Fibroblast of upper back skin (primary cell): ENCODE results near the gene HLA-DRB5.
"Not testable (repeated sequence)": the region's sequence is repeated elsewhere in the genome, so short reads cannot be mapped to it uniquely, and the experiment has no call there.

Experiments
- DNase-seq: peaks from one replicate; pipeline ENCODE4 v3.0.0-alpha.2; 2013

The HLA-DRB5 gene

DNA sequence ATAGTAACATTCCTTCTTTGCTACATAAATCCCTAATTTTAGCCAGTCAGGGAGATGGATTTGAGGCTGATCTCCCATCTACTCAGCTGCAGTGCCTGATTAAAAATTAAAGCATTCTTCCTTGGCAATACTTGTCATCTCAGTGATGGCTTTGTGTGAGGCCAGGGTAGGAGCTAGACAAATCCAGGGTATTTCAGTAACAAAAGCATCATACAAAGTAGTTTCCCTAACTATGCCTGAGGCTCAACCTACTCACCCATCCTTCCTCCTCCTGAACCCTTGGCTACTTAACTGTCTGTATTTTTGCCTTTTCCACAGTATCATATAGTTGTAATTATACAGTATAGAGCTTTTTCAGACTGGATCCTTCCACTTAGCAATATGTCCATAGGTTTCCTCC, 37.7 kb downstream of the HLA-DRB5 start:
- DNase-seq: no peak

DNA sequence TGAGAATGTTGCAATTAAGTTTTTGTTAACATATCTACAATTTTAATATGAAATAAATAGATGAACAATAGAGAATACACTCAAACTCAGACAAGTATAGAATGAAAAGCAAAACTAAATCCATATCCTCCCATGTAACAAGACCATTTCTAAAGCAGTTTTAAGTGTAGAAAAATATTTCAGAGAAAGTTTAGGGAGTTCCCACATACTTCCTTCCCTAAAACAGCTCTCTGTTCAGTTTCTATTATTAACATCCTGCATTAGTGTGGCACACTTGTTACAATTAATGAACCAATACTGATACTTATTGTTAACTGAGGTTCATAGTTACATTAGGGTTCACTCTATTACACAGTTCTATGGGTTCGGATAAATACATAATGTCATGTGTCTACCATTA, 38.4 kb downstream of the HLA-DRB5 start:
- no peak for DNase-seq

DNA sequence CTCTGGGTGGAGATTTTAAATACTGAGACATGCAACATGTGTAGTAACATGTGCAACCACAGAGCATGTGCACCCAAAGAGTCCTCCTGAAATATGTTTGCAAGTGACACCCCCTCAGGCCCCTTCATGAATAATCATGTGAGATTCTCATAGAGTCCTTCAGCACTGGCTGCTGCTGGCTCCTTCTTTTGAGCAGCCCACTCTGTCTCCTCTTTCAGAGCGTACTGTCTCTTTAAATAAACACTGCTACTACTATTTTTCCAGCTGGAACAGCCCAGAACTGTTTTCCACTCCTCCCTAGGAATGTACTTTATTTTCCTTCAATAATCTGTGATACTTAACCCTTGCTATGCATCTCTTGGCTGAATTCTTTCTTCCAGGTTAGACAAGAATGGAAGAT, 42.0 kb downstream of the HLA-DRB5 start:
- DNase-seq: no peak

DNA sequence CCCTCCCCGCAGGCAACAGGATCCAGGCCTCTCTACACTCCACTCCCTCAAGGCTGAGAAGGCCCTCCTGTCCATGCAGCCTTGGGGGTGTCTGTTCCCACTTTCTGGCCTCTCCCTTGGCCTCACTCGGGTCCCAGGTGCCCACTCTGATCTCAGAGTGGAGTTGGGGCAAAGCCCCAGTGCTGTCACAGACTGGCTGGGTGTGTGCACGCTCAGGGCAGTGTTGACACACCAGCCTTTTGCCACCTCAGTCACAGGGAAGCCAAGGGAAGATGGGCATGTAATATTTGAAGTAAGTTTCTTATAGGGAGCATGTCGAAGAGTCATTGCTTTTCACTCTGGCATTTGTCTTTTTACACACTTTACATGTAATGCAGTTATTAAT, 45.5 kb downstream of the HLA-DRB5 start:
- DNase-seq: no peak

DNA sequence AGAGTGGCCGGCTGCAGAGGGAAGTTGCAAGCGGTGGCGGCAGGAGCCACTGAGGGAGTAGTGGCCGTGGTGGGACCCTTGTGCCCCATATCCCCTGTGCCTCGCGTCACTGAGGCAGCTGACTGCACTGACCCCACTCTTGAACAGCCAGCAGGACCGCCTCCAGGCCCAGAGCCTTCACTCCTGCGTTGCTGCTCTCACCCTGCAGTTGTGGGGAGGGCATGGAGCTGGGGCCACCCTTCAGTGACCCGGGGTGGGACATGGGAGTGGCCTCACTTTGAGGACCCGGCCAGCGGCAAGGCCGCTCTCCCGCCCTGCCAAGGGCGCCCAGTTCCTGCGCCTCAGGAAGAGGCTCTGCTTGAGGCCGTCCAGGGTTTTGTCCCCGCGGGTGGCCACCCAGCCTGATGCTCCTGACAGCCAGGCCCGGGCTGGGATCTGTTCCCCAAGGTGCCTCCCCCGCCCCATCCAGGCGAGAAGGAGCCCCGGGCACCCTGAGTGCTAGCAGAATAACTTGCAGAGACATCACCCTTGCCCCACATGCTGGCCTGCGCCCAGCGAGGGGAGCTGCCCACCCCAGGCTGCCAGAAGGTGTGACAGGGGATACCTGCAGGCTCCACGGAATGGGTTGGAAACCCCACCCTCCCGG, 46.0 kb downstream of the HLA-DRB5 start:
- DNase-seq: no peak

DNA sequence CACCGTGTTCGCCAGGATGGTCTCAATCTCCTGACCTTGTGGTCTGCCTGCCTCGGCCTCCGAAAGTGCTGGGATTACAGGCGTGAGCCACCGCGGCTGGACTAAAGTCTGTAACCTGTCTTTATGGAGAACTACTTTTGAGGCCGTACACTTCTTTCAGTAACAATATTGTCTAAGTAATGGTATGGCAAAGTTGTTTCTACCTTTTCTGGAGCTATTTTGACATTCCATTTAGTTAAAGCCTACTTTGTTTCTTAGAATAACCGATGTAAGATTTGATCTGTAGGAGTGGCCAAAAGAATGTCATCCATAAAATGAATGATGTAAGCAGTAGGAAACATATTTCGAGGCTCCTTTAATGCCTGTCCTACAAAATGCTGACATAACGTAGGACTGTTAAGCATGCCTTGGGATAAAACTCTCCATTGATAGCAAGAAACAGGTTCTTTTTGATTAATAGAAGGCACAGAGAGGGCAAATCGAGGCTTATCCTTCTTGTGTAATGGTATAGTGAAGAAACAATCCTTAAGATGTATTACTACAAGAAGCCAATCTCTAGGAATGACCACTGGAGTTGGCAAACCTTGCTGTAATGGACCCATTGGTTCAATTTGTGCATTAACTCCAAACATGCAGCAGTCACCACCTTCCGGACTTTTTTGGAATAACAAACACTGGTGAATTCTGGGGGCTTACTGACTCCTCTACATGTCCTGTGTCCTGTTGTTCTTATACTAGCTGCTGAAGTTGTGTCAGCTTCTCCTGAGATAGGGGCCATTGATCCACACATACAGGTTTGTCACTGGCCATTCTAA, 54.5 kb downstream of the HLA-DRB5 start:
- DNase-seq: no peak

DNA sequence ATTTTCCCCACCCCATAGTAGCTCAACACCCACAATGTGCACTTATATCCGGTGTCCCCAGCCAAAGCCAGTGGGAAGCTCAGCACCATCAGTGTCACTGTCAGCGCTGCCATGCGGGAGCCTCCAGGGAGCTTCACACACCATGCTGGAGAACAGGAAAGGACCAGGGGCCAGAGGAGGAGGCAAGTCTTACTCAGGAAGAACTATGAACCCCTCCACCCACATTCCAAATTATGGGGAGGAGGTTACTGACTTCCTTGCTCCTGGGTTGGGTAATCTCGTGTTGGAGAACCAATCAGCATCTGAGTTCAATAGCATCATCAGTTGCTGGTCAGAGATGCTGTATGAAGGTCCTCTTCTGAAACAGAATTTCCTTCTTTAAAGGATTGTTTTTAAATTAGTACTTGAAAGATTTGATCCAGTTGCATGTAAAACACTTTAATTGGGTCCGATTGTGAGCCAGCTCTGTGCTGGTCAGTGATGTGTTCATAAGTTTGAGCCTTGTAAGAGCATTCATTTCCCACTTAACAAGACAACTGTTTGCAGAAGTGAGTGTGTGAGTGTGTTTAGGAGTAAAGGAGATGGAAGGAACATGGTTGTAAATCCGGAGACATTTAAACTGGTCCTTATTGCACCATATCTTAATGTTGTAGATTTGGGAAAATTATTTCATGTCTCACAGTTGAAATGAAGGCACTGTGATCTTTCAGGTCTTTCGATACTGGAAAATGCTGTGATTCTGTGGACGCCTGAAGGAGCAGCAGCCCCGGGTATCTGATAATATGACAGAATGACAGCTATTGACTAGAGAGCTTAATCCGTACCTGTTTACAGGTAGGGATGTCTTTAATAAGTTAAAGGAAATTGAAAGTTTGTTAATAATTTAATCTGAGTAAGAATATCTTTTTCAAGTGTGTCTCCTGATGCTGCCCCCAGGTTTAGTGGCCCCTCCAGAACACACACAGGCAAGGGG, 56.4 kb downstream of the HLA-DRB5 start:
- not testable (repeated sequence) for DNase-seq

DNA sequence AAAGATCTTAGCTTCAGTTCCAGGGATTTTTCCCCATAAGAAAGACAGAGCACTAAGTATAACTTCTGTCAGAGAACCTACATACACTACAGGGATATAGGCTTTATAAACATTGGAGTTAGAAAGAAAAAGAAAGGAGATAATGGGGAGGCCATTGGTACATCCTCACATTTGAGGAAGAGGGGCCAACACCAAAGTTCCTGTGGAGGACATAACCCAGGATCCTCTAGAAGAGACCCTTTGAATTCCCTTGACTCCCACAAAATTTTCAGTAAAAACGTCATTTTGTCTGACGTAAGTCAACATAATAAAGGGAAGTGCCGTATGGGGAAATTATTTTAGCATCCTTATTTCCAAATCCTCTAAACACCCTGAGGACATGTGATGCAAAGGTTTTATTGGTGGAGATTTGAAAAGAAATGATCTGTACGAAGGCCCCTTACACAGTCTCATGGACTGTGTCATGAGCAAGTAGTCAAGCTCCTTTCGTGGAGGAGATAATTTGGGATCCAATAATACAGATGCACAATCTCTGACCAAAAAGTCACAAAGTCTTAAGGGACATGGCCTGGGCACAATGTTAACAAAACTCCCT, 57.2 kb downstream of the HLA-DRB5 start:
- DNase-seq: no peak

DNA sequence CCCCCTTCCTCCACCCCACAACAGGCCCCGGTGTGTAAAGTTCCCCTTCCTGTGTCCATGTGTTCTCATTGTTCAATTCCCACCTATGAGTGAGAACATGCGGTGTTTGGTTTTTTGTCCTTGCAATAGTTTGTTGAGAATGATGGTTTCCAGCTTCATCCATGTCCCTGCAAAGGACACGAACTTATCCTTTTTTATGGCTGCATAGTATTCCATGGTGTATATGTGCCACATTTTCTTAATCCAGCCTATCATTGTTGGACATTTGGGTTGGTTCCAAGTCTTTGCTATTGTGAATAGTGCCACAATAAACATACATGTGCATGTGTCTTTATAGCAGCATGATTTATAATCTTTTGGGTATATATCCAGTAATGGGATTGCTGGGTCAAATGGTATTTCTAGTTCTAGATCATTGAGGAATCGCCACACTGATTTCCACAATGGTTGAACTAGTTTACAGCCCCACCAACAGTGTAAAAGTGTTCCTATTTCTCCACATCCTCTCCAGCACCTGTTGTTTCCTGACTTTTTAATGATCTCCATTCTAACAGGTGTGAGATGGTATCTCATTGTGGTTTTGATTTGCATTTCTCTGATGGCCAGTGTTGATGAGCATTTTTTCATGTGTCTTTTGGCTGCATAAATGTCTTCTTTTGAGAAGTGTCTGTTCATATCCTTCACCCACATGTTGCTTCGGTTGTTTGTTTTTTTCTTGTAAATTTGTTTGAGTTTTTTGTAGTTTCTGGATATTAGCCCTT, 62.2 kb downstream of the HLA-DRB5 start:
- DNase-seq: not testable (repeated sequence)
